Neural progenitor cell (in vitro differentiated cells): ENCODE data around the gene BBS9. TPM values are rescaled to one million over a fixed set of nuclear protein-coding genes. Genes with fewer than 3 reads are reported as not detected.
A peak's percentile ranks its signal among the peaks of the same experiment; 100 is the strongest.
"Not testable (repeated sequence)": the region's sequence is repeated elsewhere in the genome, so short reads cannot be mapped to it uniquely, and the experiment has no call there.

Experiments used
- DNase-seq: peaks from one replicate; pipeline ENCODE4 v3.0.0-alpha.2; 2016; ENCODE audit warnings: low spot score
- H2AFZ ChIP-seq: fragments of 200-600 bp; sonication (generic); replicated peaks from 2 replicates; pipeline ENCODE4 v1.6.1; 2016; ENCODE audit warnings: antibody characterized with exemption
- H3F3A ChIP-seq: fragments of 200-600 bp; sonication (generic); 2 replicates; pipeline ENCODE4 v1.6.1; 2016; ENCODE audit warnings: antibody characterized with exemption, low read depth
- H3K27ac ChIP-seq: fragments of 200-600 bp; sonication (generic); 2 replicates; pipeline ENCODE4 v1.5.1; 2016; ENCODE audit warnings: mild to moderate bottlenecking
- H3K27me3 ChIP-seq: fragments of 200-600 bp; sonication (generic); 2 replicates; pipeline ENCODE4 v1.6.1; 2016; ENCODE audit warnings: mild to moderate bottlenecking, moderate library complexity
- H3K36me3 ChIP-seq: fragments of 200-600 bp; sonication (generic); 2 replicates; pipeline ENCODE4 v1.5.1; 2016
- H3K4me1 ChIP-seq: fragments of 200-600 bp; sonication (generic); 2 replicates; pipeline ENCODE4 v1.6.1; 2016; ENCODE audit warnings: mixed run types
- H3K4me2 ChIP-seq: fragments of 200-600 bp; sonication (generic); 2 replicates; pipeline ENCODE4 v1.6.1; 2016
- H3K4me3 ChIP-seq: fragments of 200-600 bp; sonication (generic); 2 replicates; pipeline ENCODE4 v1.5.1; 2016
- H3K79me2 ChIP-seq: fragments of 200-600 bp; sonication (generic); 2 replicates; pipeline ENCODE4 v1.6.1; 2016; ENCODE audit warnings: low read depth
- H3K9ac ChIP-seq: fragments of 200-600 bp; sonication (generic); 2 replicates; pipeline ENCODE4 v1.6.1; 2016
- H3K9me3 ChIP-seq: fragments of 200-600 bp; sonication (generic); 2 replicates; pipeline ENCODE4 v1.5.1; 2016; ENCODE audit warnings: low read depth
- H4K20me1 ChIP-seq: fragments of 200-600 bp; sonication (generic); 2 replicates; pipeline ENCODE4 v1.6.1; 2016; ENCODE audit warnings: low read depth
- H3K27ac Mint-ChIP-seq: 3 replicates; pipeline ENCODE4 v1.8.0; 2021; ENCODE audit warnings: mixed read lengths
- H3K27me3 Mint-ChIP-seq: 2 replicates; pipeline ENCODE4 v1.8.0; 2022; ENCODE audit warnings: low read depth, mild to moderate bottlenecking, inconsistent platforms, moderate library complexity, mixed read lengths; ENCODE audit not compliant: insufficient read depth
- H3K36me3 Mint-ChIP-seq: 3 replicates; pipeline ENCODE4 v1.8.0; 2021; ENCODE audit warnings: mixed read lengths
- H3K4me1 Mint-ChIP-seq: 3 replicates; pipeline ENCODE4 v1.8.0; 2021; ENCODE audit warnings: mixed read lengths
- H3K4me3 Mint-ChIP-seq: 3 replicates; pipeline ENCODE4 v1.8.0; 2021; ENCODE audit warnings: mild to moderate bottlenecking, moderate library complexity, mixed read lengths
- H3K9me3 Mint-ChIP-seq: 3 replicates; pipeline ENCODE4 v1.8.0; 2020; ENCODE audit warnings: mixed read lengths
- EZH2 ChIP-seq: fragments of 200-600 bp; sonication (generic); IDR thresholded peaks from 2 replicates; pipeline ENCODE4 v1.6.1; 2017; ENCODE audit warnings: antibody characterized with exemption, mild to moderate bottlenecking, moderate library complexity
- EZH2phosphoT487 ChIP-seq: fragments of 200-600 bp; sonication (generic); IDR thresholded peaks from 2 replicates; pipeline ENCODE4 v1.6.1; 2017; ENCODE audit warnings: antibody characterized with exemption
- total RNA-seq: library from RNA; depleted of rRNA; stranded (reverse); fragments of >200 nt; gene quantifications from 2 replicates; pipeline ENCODE4 v1.2.3, GENCODE V29; 2015; ENCODE audit warnings: low replicate concordance
- TF ChIP-seq, protein P1 (sequence below): fragments of 200-600 bp; sonication (generic); IDR thresholded peaks from 2 replicates; pipeline ENCODE4 v1.5.1; 2017; ENCODE audit warnings: antibody characterized with exemption, mild to moderate bottlenecking

BBS9 gene
- total RNA-seq, 1 donor from 2014 or later = 40.3 TPM

- Histone ChIP-seq H4K20me1 (no peaks in the 10 kb centered on the region), H3K79me2 (no peaks in the 10 kb centered on the region), H3K4me1 (no peaks in the 10 kb centered on the region), H3K4me3 (no peak overlapping the region), H3K36me3 (no peaks in the 10 kb centered on the region), H2AFZ (no peak overlapping the region), H3K4me2 (no peak overlapping the region), H3K9ac (no peak overlapping the region), H3K27me3 (no peaks in the 10 kb centered on the region), H3K9me3 (peaks cover 13% of the 10 kb centered on the region), H3F3A (no peaks in the 10 kb centered on the region), H3K27ac (no peak overlapping the region)
- Mint-ChIP-seq H3K36me3 (peaks cover 9% of the 10 kb centered on the region), H3K9me3 (peaks cover 45% of the 10 kb centered on the region), H3K4me1 (no peaks in the 10 kb centered on the region), H3K27me3 (no peaks in the 10 kb centered on the region), H3K27ac (no peak overlapping the region), H3K4me3 (no peak overlapping the region)
- TF ChIP-seq EZH2phosphoT487 = no peak
- TF ChIP-seq EZH2 = no peak
- DNase-seq = no peak
Observed at GRCh38 chr7:33215992-33216391, 86.6 kb downstream of the BBS9 start.

DNA sequence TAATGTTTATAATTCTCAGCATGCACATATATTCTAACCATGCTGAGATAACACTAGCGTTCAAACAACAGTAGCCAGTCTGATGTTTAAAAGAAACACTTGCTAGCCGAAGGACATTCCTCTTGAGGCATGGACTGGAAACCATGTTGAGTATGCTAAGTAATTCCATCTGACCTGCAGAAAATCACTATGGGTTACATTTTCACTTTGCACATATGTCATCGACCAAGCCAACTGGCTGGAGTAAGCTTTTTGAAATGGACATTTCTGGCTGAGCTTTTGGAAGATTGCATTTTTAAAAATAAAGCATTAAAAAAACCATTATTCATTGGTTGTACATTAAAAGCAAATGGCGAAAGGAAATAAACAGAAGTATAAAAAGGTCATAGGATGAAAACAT lies 88.2 kb downstream of the BBS9 start:
- Histone ChIP-seq H3K27me3 (no peaks in the 10 kb centered on the region), H3K9ac (no peak overlapping the region), H3K79me2 (no peaks in the 10 kb centered on the region), H3K27ac (no peak overlapping the region), H3K4me2 (no peak overlapping the region), H4K20me1 (no peaks in the 10 kb centered on the region), H3K9me3 (peaks cover 3% of the 10 kb centered on the region), H3K4me3 (no peak overlapping the region), H2AFZ (no peak overlapping the region), H3K36me3 (no peaks in the 10 kb centered on the region), H3F3A (no peaks in the 10 kb centered on the region), H3K4me1 (no peaks in the 10 kb centered on the region)
- Mint-ChIP-seq H3K9me3 (peaks cover 29% of the 10 kb centered on the region), H3K4me1 (no peaks in the 10 kb centered on the region), H3K36me3 (peaks cover 4% of the 10 kb centered on the region), H3K27ac (no peak overlapping the region), H3K27me3 (no peaks in the 10 kb centered on the region), H3K4me3 (no peak overlapping the region)
- no peak for TF ChIP-seq EZH2phosphoT487
- TF ChIP-seq, protein P1, sequence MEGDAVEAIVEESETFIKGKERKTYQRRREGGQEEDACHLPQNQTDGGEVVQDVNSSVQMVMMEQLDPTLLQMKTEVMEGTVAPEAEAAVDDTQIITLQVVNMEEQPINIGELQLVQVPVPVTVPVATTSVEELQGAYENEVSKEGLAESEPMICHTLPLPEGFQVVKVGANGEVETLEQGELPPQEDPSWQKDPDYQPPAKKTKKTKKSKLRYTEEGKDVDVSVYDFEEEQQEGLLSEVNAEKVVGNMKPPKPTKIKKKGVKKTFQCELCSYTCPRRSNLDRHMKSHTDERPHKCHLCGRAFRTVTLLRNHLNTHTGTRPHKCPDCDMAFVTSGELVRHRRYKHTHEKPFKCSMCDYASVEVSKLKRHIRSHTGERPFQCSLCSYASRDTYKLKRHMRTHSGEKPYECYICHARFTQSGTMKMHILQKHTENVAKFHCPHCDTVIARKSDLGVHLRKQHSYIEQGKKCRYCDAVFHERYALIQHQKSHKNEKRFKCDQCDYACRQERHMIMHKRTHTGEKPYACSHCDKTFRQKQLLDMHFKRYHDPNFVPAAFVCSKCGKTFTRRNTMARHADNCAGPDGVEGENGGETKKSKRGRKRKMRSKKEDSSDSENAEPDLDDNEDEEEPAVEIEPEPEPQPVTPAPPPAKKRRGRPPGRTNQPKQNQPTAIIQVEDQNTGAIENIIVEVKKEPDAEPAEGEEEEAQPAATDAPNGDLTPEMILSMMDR = no peak
- no peak for TF ChIP-seq EZH2
- no peak for DNase-seq

GRCh38 chr7:33218841-33219535 lies 89.6 kb downstream of the BBS9 start:
- DNase-seq, H3K4me3 Mint-ChIP-seq, H3K36me3 Mint-ChIP-seq, H3K4me3 ChIP-seq, H3K36me3 ChIP-seq, H3K4me1 Mint-ChIP-seq, H3K27me3 Mint-ChIP-seq, H3F3A ChIP-seq, H3K27me3 ChIP-seq, H3K79me2 ChIP-seq, H3K4me1 ChIP-seq, H3K9me3 ChIP-seq, H3K4me2 ChIP-seq, H2AFZ ChIP-seq, H4K20me1 ChIP-seq, H3K27ac ChIP-seq, H3K9ac ChIP-seq: not testable (repeated sequence)
- Mint-ChIP-seq H3K27ac (peak overlapping the region; percentile 57), H3K9me3 (peaks cover 22% of the 10 kb centered on the region)

DNA sequence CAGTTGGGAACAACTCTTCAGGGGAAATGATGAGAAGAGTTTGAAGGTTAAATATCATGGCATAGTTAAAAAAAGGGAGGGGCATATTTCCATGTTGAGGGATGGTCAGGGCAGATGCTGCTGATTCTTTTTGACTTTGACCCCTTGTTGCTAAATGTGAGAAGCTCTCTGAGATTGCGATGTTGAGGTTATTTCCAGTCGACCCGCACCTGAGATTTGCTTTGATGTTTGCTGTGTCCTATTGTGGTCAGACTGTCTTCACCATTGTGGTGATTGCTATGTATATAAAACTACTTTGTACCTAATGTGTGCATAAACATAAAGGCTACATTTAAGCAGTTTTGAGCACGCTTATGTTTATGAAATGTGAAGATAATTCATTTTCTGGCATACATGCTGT lies 90.9 kb downstream of the BBS9 start:
- Histone ChIP-seq H3K9me3 (peaks cover 3% of the 10 kb centered on the region), H3K4me2 (no peak overlapping the region), H3K4me1 (no peaks in the 10 kb centered on the region), H3K4me3 (no peak overlapping the region), H3F3A (no peaks in the 10 kb centered on the region), H3K36me3 (no peaks in the 10 kb centered on the region), H2AFZ (no peak overlapping the region), H3K27me3 (no peaks in the 10 kb centered on the region), H3K27ac (no peak overlapping the region), H3K79me2 (no peaks in the 10 kb centered on the region), H3K9ac (no peak overlapping the region), H4K20me1 (no peaks in the 10 kb centered on the region)
- no peak for DNase-seq
- TF ChIP-seq EZH2 (no peak), EZH2phosphoT487 (no peak)
- peaks cover 1% of the 10 kb centered on the region for H3K36me3 Mint-ChIP-seq
- H3K9me3 Mint-ChIP-seq = peaks cover 16% of the 10 kb centered on the region
- no peak overlapping the region for H3K27ac Mint-ChIP-seq
- H3K4me3 Mint-ChIP-seq = no peak overlapping the region
- H3K4me1 Mint-ChIP-seq = no peaks in the 10 kb centered on the region
- no peaks in the 10 kb centered on the region for H3K27me3 Mint-ChIP-seq

DNA sequence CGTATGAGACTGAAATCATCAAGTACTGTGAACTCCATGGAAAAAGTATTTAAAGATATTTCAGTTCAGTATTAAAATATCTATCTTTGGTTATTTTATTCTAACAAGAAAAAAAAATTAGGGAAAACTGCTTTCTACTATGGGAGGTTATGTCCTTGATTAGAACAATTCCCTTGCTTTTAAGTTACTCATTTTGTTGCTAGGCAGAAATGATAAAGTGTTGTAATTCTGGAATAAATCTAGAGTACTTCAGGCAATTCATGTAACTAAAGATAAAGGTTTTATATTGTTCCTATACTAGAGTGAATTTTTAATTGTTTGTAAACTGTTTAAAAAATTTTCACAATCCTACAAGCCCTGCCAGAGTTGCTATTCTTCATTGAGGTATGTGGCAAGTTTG lies 92.0 kb downstream of the BBS9 start:
- H3K27me3 ChIP-seq = no peaks in the 10 kb centered on the region
- no peaks in the 10 kb centered on the region for H3F3A ChIP-seq
- no peak overlapping the region for H3K4me3 Mint-ChIP-seq
- peaks cover 14% of the 10 kb centered on the region for H3K9me3 Mint-ChIP-seq
- no peak overlapping the region for H3K4me2 ChIP-seq
- H3K9ac ChIP-seq = no peak overlapping the region
- H3K4me1 ChIP-seq = no peaks in the 10 kb centered on the region
- H3K4me3 ChIP-seq = no peak overlapping the region
- TF ChIP-seq EZH2 = no peak
- TF ChIP-seq, protein P1 = no peak
- TF ChIP-seq EZH2phosphoT487 = no peak
- H3K36me3 ChIP-seq = no peaks in the 10 kb centered on the region
- peaks cover 1% of the 10 kb centered on the region for H3K36me3 Mint-ChIP-seq
- H2AFZ ChIP-seq = no peak overlapping the region
- H3K27me3 Mint-ChIP-seq = no peaks in the 10 kb centered on the region
- peaks cover 3% of the 10 kb centered on the region for H3K9me3 ChIP-seq
- H3K4me1 Mint-ChIP-seq = no peaks in the 10 kb centered on the region
- H3K27ac ChIP-seq = no peak overlapping the region
- H4K20me1 ChIP-seq = no peaks in the 10 kb centered on the region
- no peak overlapping the region for H3K27ac Mint-ChIP-seq
- H3K79me2 ChIP-seq = no peaks in the 10 kb centered on the region
- DNase-seq = no peak
